Stimulated activated CD8-positive, alpha-beta memory T cell treated with anti-CD3 and anti-CD28 coated beads, Interleukin-15, amount 100 ng/mL, for 24 hours (primary cell): ENCODE data around the gene PRICKLE2.

Experiments used
- DNase-seq: peaks from one replicate; pipeline ENCODE4 v3.0.0-alpha.2; 2020; ENCODE audit warnings: low read depth

The PRICKLE2 gene

GRCh38 chr3:64073158-64073761, 152.0 kb downstream of the PRICKLE2 start:
- DNase-seq, result no peak

GRCh38 chr3:64072126-64072525, 153.1 kb downstream of the PRICKLE2 start:
- DNase-seq, result no peak

DNA sequence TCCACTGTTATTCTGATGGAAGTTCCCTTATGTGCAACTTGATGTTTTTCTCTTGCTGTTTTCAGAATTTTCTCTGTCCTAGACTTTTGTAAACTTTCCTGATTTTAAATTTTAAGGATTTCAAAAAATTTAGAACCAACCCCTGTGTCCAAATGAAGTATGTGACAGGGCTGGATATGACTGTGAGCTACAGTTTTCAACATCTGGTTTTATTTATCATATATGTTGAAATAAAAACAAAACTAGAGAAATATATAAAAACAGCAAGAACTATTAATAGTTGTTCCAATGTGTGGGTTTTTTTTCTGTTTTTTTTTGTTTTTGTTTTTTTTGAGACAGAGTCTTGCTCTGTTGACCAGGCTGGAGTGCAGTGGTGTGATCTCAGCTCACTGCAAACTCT, 154.6 kb downstream of the PRICKLE2 start:
- no peak for DNase-seq

- no peak for DNase-seq
These were observed 157.5 kb downstream of the PRICKLE2 start for GRCh38 chr3:64067506-64068346.

GRCh38 chr3:64064804-64065203, 160.5 kb downstream of the PRICKLE2 start:
- no peak for DNase-seq

DNA sequence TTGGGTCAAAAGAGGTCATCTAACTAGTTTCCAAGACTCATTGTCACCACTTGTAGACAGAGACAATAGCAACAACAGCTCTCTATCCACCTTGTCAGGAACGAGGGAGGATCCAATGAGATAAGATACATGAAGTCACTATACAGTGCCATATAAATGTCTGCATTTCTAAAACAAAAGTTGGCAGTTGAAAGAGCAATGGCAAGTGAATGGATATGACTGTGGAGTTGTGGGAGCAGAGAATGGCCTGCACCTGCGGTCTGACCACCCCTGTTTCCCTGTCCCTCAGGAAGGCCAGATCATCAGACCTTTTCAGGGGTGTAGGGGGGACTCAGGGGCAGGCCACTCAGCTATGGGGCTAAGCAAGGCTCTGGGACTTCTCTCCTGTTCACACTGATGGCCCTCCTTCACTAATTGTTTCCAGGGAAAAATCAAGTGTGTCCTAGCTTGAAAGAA, 161.3 kb downstream of the PRICKLE2 start:
- no peak for DNase-seq

DNA sequence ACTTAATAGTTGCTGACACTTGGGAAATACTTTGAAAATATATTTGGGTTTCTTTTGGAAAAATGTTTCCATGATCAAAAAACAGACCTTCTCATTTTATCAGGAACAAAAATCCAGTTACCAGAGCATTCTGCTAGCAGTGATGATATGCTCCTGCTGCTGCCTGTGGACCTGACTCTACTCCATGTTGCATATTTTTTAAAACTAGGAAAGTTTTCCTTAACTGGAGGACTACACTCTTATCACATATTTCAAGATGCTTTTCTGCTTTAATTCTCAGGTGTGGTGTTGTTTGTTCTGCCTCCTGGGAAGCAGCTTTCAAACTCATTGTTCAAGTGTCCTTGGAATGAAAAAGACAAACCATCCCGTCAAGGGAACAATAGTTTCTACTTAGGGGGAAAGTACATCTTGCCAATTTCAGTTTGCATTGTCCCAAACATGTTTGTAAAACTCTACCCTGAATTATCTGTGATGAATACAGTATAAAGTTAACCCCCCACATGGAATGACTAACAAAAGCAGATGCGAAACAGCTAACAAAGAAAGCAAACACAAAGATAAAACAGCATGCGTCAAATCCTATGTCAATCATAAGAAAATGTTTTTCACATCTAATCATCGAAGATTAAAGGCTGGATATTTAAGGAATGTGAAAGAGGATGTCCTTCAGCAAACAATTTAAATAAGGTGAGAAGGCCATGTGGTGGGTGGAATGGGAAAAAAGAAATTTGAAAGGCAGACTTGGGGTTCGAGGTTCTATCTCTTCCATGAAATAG, 161.9 kb downstream of the PRICKLE2 start:
- no peak for DNase-seq

GRCh38 chr3:64061628-64062027, 163.6 kb downstream of the PRICKLE2 start:
- DNase-seq, result no peak

- DNase-seq, result no peak
These were observed 165.6 kb downstream of the PRICKLE2 start for GRCh38 chr3:64059484-64060175.

GRCh38 chr3:64058566-64058965, 166.7 kb downstream of the PRICKLE2 start:
- DNase-seq, result no peak

DNA sequence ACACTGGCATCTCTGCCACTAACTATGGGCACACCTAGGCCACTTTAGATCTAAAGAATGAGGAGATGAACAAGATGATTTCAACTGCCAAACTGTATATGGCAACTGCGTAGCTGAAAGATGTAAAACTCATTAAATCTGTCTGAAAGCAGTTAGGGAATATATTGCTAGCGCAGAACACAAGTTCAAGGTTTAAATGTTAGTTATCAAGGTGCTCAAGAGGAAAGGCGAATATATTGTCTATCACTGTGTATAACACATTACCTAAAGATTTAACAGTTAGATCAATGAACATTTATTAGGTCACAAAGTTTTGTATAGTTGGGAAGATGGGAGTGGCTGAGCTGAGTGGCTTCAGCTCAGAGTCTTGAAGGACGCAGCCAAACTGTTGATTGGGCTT, 168.0 kb downstream of the PRICKLE2 start:
- no peak for DNase-seq

DNA sequence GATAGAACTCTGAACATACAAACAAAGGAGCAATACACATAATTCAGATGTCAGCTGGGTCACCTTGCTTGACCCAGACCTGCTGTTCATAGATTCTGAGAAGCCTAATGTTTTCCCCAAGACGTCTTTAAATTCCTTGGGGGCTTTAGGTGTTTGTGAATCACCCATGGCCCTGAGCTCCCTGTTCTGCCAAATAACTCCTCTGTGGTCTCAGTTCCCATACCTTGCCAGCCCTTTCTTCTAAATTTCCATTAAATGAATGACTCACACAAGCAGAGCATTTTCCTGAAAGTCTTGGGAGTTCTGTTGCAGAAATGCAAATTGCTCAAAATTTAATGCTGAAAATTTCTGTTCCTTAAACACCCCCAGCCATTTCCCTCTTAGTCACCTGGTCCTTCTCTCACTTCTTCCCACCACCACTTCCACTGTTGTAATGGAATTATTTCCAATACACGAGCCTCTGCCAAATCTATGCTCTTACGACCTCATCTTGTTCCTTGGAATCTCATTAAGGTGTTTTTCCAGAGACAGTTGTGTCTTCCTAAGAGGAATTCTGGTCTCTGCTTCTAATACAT, 168.6 kb downstream of the PRICKLE2 start:
- no peak for DNase-seq

GRCh38 chr3:64055076-64055475, 170.2 kb downstream of the PRICKLE2 start:
- DNase-seq, result no peak

DNA sequence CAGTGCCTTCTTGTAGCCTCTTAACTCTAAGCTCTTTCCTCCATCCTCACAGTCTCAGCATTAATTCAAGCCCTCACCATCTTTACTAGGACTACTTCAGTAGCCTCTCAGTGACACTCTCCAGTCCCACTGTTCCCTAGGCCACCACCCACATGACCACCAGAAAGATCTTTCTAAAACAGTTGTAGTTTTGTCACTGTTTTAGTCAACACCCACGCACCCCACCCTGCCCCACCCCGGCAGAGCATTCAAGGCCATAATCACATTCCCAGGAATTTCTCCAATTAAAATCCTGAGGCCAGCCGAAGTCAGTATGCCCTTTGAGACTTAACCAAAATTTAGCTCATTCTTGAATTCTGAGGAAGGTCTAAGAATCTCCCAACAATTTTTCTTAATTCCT, 170.8 kb downstream of the PRICKLE2 start:
- DNase-seq, result no peak

DNA sequence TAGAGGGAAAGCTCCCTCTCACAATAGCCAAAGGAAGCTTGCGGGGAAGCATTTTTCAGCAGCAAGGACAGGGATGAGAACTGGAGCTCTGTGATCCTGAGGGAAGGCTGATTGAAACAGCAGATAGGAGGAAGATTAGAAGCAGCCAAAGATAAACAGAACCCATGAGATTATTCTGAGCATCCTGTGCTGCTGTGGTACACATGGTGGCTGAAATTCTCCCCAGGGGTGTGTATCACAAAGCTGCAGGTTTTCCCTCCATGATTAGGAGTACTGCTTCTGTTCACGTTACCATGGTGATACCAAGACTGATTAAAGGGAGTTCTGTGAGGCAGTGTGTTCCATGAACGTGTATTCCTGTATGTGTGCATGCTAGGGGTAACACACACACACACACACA, 171.7 kb downstream of the PRICKLE2 start:
- DNase-seq, result no peak

DNA sequence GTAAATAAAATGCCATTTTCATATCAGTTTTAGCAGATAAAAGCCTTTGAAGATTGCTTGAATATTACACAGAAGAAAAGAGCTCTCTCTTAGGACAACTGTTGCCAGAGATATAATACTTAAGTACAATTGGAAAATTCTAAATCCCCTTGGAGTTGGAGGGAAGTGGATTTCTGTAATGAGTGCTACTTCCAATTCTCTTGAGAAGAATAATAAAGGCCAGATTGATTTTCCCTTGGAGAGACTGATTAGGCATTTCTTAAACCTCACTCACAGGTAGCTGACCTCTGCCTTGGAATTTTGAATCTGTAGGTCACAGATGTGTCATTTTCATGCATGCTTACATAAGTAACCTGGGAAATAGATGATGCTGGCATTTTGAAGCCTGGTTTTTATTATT, 172.1 kb downstream of the PRICKLE2 start:
- DNase-seq, result no peak

DNA sequence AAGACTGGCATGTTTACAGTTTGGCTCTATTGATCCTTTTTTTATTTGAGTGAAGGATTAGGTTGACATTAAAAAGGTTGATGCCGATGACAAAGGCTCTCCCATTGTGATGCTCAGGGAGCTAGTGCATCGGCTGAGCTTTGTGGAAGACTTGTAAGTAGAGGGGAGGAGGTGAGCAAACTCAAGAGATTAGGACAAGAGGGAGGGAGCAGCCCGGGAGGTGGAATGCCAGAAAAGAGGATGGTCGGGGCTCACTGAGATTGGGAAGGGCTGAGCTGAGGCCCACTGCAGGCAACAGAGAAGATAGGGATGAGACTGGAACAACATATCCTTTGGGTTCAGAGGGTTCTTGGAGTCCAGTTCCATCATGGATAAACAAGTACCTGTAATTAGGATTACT, 175.4 kb downstream of the PRICKLE2 start:
- no peak for DNase-seq

DNA sequence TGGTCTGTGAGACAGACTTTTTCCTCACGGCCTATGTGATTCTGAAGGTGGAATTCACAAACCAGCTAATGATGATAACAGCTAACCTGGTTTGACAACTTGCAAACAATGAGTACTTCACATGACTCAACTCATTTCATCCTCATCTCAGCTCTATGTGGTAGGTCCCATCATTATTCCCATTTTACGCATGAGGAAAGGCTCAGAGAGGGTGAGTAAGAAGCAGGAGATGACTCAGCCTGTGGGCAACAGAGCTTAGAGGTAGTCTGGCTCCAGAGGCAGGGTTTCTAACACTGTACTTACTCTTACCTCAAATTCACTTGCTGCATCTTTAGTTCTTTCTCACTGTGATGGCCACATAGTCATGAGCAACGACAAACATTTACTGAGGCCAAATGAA, 176.1 kb downstream of the PRICKLE2 start:
- no peak for DNase-seq

- no peak for DNase-seq
These were observed 176.6 kb downstream of the PRICKLE2 start for GRCh38 chr3:64048631-64049061.

- DNase-seq, result no peak
These were observed 177.5 kb downstream of the PRICKLE2 start for GRCh38 chr3:64047787-64048186.

GRCh38 chr3:64046996-64047594, 178.2 kb downstream of the PRICKLE2 start:
- no peak for DNase-seq
